Naive thymus-derived CD4-positive, alpha-beta T cell (primary cell): Measurements from ENCODE around the gene SERPINF2. TPM values are rescaled to one million over a fixed set of nuclear protein-coding genes. Genes with fewer than 3 reads are reported as not detected.

Experiments
- ATAC-seq: fragments of 150-1000 bp; cut with Tn5 transposase; 2 replicates; pipeline ENCODE4 v1.10.0; 2021; ENCODE audit warnings: mild to moderate bottlenecking, moderate library complexity
- CTCF ChIA-PET: fragments of 350-600 bp; sonication (Branson Sonifier 250); formaldehyde crosslinking; loops from one replicate; lab custom pipeline; 2021; ENCODE audit warnings: antibody characterized with exemption; lab: Charles Lee
- POLR2A ChIA-PET: fragments of 350-600 bp; sonication (Branson Sonifier 250); formaldehyde crosslinking; loops from one replicate; lab custom pipeline; 2021; ENCODE audit warnings: antibody characterized with exemption, inconsistent platforms; lab: Charles Lee
- DNase-seq, 9 donors: peaks; one replicate each; pipeline versions ENCODE4 v3.0.0 to v3.0.0-alpha.2; 2020 to 2022; ENCODE audit warnings: mixed read lengths in 1 of 9
- H3K27ac ChIP-seq: one replicate; pipeline ENCODE4 v1.7.0; 2013; ENCODE audit warnings: mild to moderate bottlenecking, low read depth, low read length, moderate library complexity
- H3K27me3 ChIP-seq, 2 donors: one replicate each; pipeline ENCODE4 v1.7.0; 2013; ENCODE audit warnings: low read length in 2 of 2, mild to moderate bottlenecking in 2 of 2, moderate library complexity in 2 of 2; ENCODE audit not compliant: control insufficient read depth in 2 of 2, insufficient read depth in 2 of 2
- H3K36me3 ChIP-seq, 3 experiments: 1 replicate in 2 of 3; 2 replicates in 1 of 3; pipeline ENCODE4 v1.7.0; 2013; ENCODE audit warnings: low read length in 3 of 3, mild to moderate bottlenecking in 3 of 3, moderate library complexity in 1 of 3; ENCODE audit not compliant: insufficient read depth in 3 of 3, control insufficient read depth in 2 of 3
- H3K4me1 ChIP-seq, 2 donors: one replicate each; pipeline ENCODE4 v1.7.0; 2013; ENCODE audit warnings: low read length in 2 of 2, mild to moderate bottlenecking in 2 of 2, moderate library complexity in 1 of 2; ENCODE audit not compliant: control insufficient read depth in 2 of 2, insufficient read depth in 2 of 2
- H3K4me3 ChIP-seq: 2 replicates; pipeline ENCODE4 v1.7.0; 2013; ENCODE audit warnings: mild to moderate bottlenecking, low read length
- H3K9me3 ChIP-seq, 3 experiments: 1 replicate in 2 of 3; 2 replicates in 1 of 3; pipeline ENCODE4 v1.7.0; 2013; ENCODE audit warnings: low read length in 3 of 3; ENCODE audit not compliant: control insufficient read depth in 2 of 3
- H3K27ac Mint-ChIP-seq, 9 donors: one replicate each; pipeline ENCODE4 v1.8.0; 2020 to 2022; ENCODE audit warnings: mixed read lengths in 9 of 9, mild to moderate bottlenecking in 8 of 9, moderate library complexity in 5 of 9, inconsistent platforms in 2 of 9
- H3K27me3 Mint-ChIP-seq, 5 donors: one replicate each; pipeline ENCODE4 v1.8.0; 2021 to 2022; ENCODE audit warnings: mixed read lengths in 5 of 5, mild to moderate bottlenecking in 1 of 5
- H3K36me3 Mint-ChIP-seq, 5 donors: one replicate each; pipeline ENCODE4 v1.8.0; 2020 to 2022; ENCODE audit warnings: mixed read lengths in 5 of 5, mild to moderate bottlenecking in 3 of 5, inconsistent platforms in 1 of 5
- H3K4me1 Mint-ChIP-seq, 7 donors: one replicate each; pipeline ENCODE4 v1.8.0; 2020 to 2022; ENCODE audit warnings: mixed read lengths in 7 of 7, mild to moderate bottlenecking in 3 of 7, inconsistent platforms in 1 of 7
- H3K4me3 Mint-ChIP-seq, 10 donors: one replicate each; pipeline ENCODE4 v1.8.0; 2020 to 2022; ENCODE audit warnings: mild to moderate bottlenecking in 10 of 10, mixed read lengths in 10 of 10, moderate library complexity in 6 of 10, inconsistent platforms in 2 of 10
- H3K9me3 Mint-ChIP-seq, 11 donors: one replicate each; pipeline ENCODE4 v1.8.0; 2020 to 2022; ENCODE audit warnings: mixed read lengths in 11 of 11, mild to moderate bottlenecking in 4 of 11, inconsistent platforms in 1 of 11, moderate library complexity in 1 of 11
- intact Hi-C, 2 donors: fragments of 100-400 bp; cut with micrococcal nuclease; formaldehyde crosslinking; loops; one replicate each; pipeline ENCODE4 v1.15.1; 2023
- polyA plus RNA-seq, 2 donors: library from polyadenylated mRNA; unstranded; fragments of 300-500 nt; fragmentation: Illumina TruSeq; gene quantifications; one replicate each; pipeline ENCODE4 v1.2.3, GENCODE V29; 2021
- total RNA-seq, 6 experiments: library from RNA in 5 of 6; stranded (reverse) in 5 of 6; gene quantifications; 1 replicate in 5 of 6; 2 replicates in 1 of 6; pipeline ENCODE4 v1.2.3 and lab custom pipeline; 2021 to 2026

SERPINF2 gene
- total and polyA plus RNA-seq, 7 experiments from 2014 or later: 0.27 to 1.4 (median 0.65) TPM; not detected in 2

- Mint-ChIP-seq H3K4me1 (peaks cover 0 to 13% (median 7%) of the 10 kb centered on the region in 7 donors), H3K36me3 (no peaks in the 10 kb centered on the region), H3K27ac (peak overlapping the region in 4 of 9 donors; percentile 49 to 86 (median 64)), H3K27me3 (peaks cover 0 to 9% (median 0%) of the 10 kb centered on the region in 5 donors), H3K9me3 (no peaks in the 10 kb centered on the region), H3K4me3 (no peak overlapping the region)
- ChIA-PET CTCF (no interaction called here), POLR2A (interaction anchor here (0.8 kb wide), 1 partner anchor 131 kb away, joined by 5 read pairs; no protein-coding TSS in a partner anchor)
- no peak for DNase-seq
- ATAC-seq: no peak
- H3K36me3 ChIP-seq: no peaks in the 10 kb centered on the region
- H3K27me3 ChIP-seq: no peaks in the 10 kb centered on the region
- intact Hi-C loops: no loop called here
- H3K9me3 ChIP-seq: no peaks in the 10 kb centered on the region
- H3K4me1 ChIP-seq: no peaks in the 10 kb centered on the region
- no peak overlapping the region for H3K4me3 ChIP-seq
- H3K27ac ChIP-seq: no peak overlapping the region
Observed at GRCh38 chr17:1755252-1755826, 12.7 kb downstream of the SERPINF2 start.

GRCh38 chr17:1755827-1756262 lies 13.2 kb downstream of the SERPINF2 start:
- H3K9me3 Mint-ChIP-seq: no peaks in the 10 kb centered on the region

GRCh38 chr17:1758807-1759206 lies 16.1 kb downstream of the SERPINF2 start:
- ATAC-seq (peak; percentile 61), DNase-seq (no peak)
- Mint-ChIP-seq H3K36me3 (no peaks in the 10 kb centered on the region), H3K9me3 (no peaks in the 10 kb centered on the region), H3K4me3 (no peak overlapping the region), H3K27ac (peak overlapping the region in 5 of 9 donors; percentile 36 to 89 (median 77)), H3K4me1 (peaks cover 13 to 46% (median 19%) of the 10 kb centered on the region in 7 donors), H3K27me3 (peaks cover 0 to 9% (median 0%) of the 10 kb centered on the region in 5 donors)
- Histone ChIP-seq H3K36me3 (no peaks in the 10 kb centered on the region), H3K4me1 (peaks cover 14 to 21% of the 10 kb centered on the region in 2 donors), H3K27ac (no peak overlapping the region), H3K9me3 (no peaks in the 10 kb centered on the region), H3K4me3 (no peak overlapping the region), H3K27me3 (no peaks in the 10 kb centered on the region)
- intact Hi-C loops: no loop called here
- ChIA-PET CTCF (no interaction called here), POLR2A (no interaction called here)

More at GRCh38 chr17:1755827-1756262, 13.2 kb downstream of the SERPINF2 start:
- Mint-ChIP-seq H3K27ac (peak overlapping the region in 2 of 9 donors; percentile 69 to 86), H3K4me3 (no peak overlapping the region), H3K4me1 (peaks cover 0 to 18% (median 7%) of the 10 kb centered on the region in 7 donors), H3K36me3 (no peaks in the 10 kb centered on the region), H3K27me3 (peaks cover 0 to 9% (median 0%) of the 10 kb centered on the region in 5 donors)
- intact Hi-C loops: no loop called here
- H3K9me3 ChIP-seq: no peaks in the 10 kb centered on the region
- H3K4me3 ChIP-seq: no peak overlapping the region
- ChIA-PET POLR2A (interaction anchor here (0.8 kb wide), 1 partner anchor 131 kb away, joined by 5 read pairs; no protein-coding TSS in a partner anchor), CTCF (no interaction called here)
- DNase-seq (no peak), ATAC-seq (no peak)
- H3K36me3 ChIP-seq: no peaks in the 10 kb centered on the region
- H3K27me3 ChIP-seq: no peaks in the 10 kb centered on the region
- H3K4me1 ChIP-seq: no peaks in the 10 kb centered on the region
- H3K27ac ChIP-seq: no peak overlapping the region

GRCh38 chr17:1759529-1759928 lies 16.9 kb downstream of the SERPINF2 start:
- DNase-seq: no peak
- Mint-ChIP-seq H3K4me3 (no peak overlapping the region), H3K36me3 (peaks cover 0 to 4% (median 0%) of the 10 kb centered on the region in 5 donors), H3K27me3 (peaks cover 0 to 9% (median 0%) of the 10 kb centered on the region in 5 donors), H3K4me1 (peaks cover 20 to 54% (median 26%) of the 10 kb centered on the region in 7 donors), H3K27ac (no peak overlapping the region), H3K9me3 (peaks cover 0 to 2% (median 0%) of the 10 kb centered on the region in 11 donors)
- CTCF ChIA-PET: no interaction called here
- ATAC-seq: no peak
- intact Hi-C loops: no loop called here
- Histone ChIP-seq H3K27ac (no peak overlapping the region), H3K36me3 (no peaks in the 10 kb centered on the region), H3K9me3 (no peaks in the 10 kb centered on the region), H3K4me1 (peaks cover 19 to 29% of the 10 kb centered on the region in 2 donors), H3K4me3 (no peak overlapping the region), H3K27me3 (no peaks in the 10 kb centered on the region)
- POLR2A ChIA-PET: no interaction called here

- Histone ChIP-seq H3K4me3 (no peak overlapping the region), H3K36me3 (no peaks in the 10 kb centered on the region), H3K27ac (peak overlapping the region; percentile 52), H3K9me3 (no peaks in the 10 kb centered on the region), H3K27me3 (no peaks in the 10 kb centered on the region), H3K4me1 (peaks cover 19 to 31% of the 10 kb centered on the region in 2 donors)
- Mint-ChIP-seq H3K36me3 (peaks cover 0 to 5% (median 0%) of the 10 kb centered on the region in 5 donors), H3K4me1 (peaks cover 22 to 59% (median 29%) of the 10 kb centered on the region in 7 donors), H3K4me3 (peak overlapping the region in 4 of 10 donors; percentile 7 to 58 (median 46)), H3K27me3 (peaks cover 0 to 7% (median 0%) of the 10 kb centered on the region in 5 donors), H3K27ac (peak overlapping the region in 7 of 9 donors; percentile 21 to 93 (median 84)), H3K9me3 (peaks cover 0 to 2% (median 0%) of the 10 kb centered on the region in 11 donors)
- ChIA-PET POLR2A (interaction anchor here (0.5 to 1.4 kb wide), 5 partner anchors 12 to 78 kb away, joined by 3 to 5 read pairs (median 3); partner anchors contain the start of gene WDR81), CTCF (interaction anchor here (1.3 kb wide), 1 partner anchor 41 kb away, joined by 3 read pairs; no protein-coding TSS in a partner anchor)
- intact Hi-C loops: loop anchor here in 1 of 2 donors (5.0 kb wide), 1 partner anchor 40 kb away; the partner anchor contains the start of gene WDR81
- DNase-seq (no peak), ATAC-seq (no peak)
Observed at GRCh38 chr17:1762233-1762900, 19.7 kb downstream of the SERPINF2 start.
